ENCODE results near the gene SLC26A6. TPM values are rescaled to one million over a fixed set of nuclear protein-coding genes. Genes with fewer than 3 reads are reported as not detected.

SLC26A6 gene
- total and polyA plus RNA-seq, 8 donors: 14.0 to 34.9 (median 16.5) TPM

DNA sequence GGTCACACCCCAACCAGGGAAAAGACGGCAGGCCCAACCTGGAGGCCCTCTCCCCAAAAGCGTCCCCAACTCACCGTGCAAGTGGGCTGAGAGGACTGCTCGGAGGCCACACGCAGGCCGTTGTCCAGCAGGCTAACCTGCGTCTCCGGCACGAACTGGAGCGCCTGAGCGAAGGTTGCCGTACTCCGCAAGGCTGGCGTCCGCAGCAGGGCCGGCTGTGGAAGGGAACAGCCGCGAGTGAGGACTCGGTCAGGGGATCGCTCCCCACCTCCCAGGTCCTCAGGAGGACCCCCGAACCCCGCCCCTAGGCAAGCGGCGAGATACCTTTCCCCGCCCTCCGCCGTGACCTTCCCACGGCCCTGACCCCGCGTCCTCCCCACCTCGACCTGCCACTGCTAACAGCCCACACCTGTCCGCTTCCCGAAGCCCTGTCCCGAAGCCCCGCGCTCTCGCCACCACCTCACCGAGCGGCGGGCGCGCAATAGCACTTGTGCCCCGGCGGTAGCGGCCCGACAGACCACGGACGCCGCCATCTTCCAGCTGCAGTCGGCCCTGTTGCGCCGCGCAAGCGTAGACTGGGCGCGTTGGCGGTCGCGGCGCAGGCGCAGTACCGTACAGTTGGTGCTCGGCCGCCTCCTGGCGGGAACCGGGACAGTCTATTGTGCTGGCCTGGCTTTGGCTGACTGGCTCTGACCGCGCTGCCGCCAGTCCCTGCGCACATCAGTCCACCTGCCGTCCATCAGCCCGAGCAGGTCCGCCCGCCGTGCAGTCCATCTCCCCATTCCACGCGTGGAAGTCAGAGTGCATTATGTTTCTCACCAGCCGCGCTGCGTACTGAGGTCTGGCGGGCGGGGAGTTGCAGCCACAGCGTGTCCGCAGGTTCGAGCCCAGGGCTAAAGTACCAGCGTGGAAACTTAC lies 25.9 kb downstream of the SLC26A6 start, which contains the start of gene UQCRC1:
UQCRC1 (minus strand) TSS at position 559 of the 918 bp plus-strand sequence; CDS start at position 533, 26 bp downstream.
- H3K27me3 ChIP-seq: no peaks in the 10 kb centered on the region

DNA sequence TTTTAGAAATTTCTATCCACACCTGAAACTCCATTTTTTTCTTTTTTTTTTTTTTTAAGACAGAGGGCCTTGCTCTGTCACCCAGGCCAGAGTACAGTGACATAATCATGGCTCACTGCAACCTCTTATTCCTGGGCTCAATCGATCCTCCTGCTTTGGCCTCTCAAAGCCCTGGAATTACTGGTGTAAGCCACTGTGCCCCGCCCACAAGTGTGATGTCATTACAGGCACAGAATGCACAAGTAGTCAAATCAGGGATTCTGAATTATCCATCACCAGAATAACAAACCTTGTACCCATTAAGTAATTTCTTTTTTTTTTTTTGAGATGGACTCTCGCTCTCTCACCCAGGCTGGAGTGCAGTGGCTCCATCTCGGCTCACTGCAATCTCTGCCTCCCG lies 27.7 kb downstream of the SLC26A6 start:
- Histone ChIP-seq H3K36me3 (peaks cover 0 to 49% of the 10 kb centered on the region in 2 donors), H3K9me3 (no peaks in the 10 kb centered on the region), H3K27me3 (no peaks in the 10 kb centered on the region), H3K27ac (no peak overlapping the region), H3K4me1 (peaks cover 0 to 24% of the 10 kb centered on the region in 2 donors), H3K4me3 (peak overlapping the region in 1 of 2 donors; percentile 93)
- DNase-seq (peak in 1 of 4 donors; percentile 8), ATAC-seq (no peak)
- intact Hi-C loops (cut with DNase I): no loop called here
- TF ChIP-seq, protein P1, sequence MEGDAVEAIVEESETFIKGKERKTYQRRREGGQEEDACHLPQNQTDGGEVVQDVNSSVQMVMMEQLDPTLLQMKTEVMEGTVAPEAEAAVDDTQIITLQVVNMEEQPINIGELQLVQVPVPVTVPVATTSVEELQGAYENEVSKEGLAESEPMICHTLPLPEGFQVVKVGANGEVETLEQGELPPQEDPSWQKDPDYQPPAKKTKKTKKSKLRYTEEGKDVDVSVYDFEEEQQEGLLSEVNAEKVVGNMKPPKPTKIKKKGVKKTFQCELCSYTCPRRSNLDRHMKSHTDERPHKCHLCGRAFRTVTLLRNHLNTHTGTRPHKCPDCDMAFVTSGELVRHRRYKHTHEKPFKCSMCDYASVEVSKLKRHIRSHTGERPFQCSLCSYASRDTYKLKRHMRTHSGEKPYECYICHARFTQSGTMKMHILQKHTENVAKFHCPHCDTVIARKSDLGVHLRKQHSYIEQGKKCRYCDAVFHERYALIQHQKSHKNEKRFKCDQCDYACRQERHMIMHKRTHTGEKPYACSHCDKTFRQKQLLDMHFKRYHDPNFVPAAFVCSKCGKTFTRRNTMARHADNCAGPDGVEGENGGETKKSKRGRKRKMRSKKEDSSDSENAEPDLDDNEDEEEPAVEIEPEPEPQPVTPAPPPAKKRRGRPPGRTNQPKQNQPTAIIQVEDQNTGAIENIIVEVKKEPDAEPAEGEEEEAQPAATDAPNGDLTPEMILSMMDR (IDR thresholded peaks at IDR 0.05): no peak

More for the DNA sequence above, 25.9 kb downstream of the SLC26A6 start, which contains the start of gene UQCRC1:
- intact Hi-C loops (cut with DNase I): no loop called here
- Histone ChIP-seq H3K27ac (peak within 1 kb of the TSS; percentile 69 to 84), H3K36me3 (peaks cover 0 to 31% of the 10 kb centered on the region in 2 donors), H3K9me3 (no peaks in the 10 kb centered on the region), H3K4me3 (peak within 1 kb of the TSS; percentile 88 to 93), H3K4me1 (peaks cover 0 to 36% of the 10 kb centered on the region in 2 donors)
- DNase-seq (peak; percentile 90 to 99 (median 96)), ATAC-seq (peak; percentile 100)
- TF ChIP-seq, protein P1 (IDR thresholded peaks at IDR 0.05): peak; percentile 50 to 88

DNA sequence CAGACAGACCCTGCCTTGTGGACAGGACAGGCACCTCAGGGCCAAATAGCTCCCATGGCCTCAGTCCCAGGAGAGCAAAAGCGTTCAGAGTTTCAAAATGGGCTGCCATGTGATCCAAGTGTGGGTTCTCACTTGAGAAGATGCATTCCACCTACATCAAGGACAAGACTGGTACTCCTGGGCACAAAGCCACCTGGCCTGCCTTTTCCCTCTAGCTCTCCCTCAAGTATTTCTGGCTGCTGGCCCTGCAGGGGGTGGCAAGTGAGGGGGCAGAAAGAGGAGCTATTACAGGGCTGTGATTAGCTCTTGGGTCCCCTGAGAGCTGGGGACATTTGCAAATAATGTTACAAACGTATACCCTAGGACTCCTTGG lies 33.7 kb downstream of the SLC26A6 start:
- Histone ChIP-seq H3K27ac (no peak overlapping the region), H3K36me3 (peaks cover 0 to 99% of the 10 kb centered on the region in 2 donors)

DNA sequence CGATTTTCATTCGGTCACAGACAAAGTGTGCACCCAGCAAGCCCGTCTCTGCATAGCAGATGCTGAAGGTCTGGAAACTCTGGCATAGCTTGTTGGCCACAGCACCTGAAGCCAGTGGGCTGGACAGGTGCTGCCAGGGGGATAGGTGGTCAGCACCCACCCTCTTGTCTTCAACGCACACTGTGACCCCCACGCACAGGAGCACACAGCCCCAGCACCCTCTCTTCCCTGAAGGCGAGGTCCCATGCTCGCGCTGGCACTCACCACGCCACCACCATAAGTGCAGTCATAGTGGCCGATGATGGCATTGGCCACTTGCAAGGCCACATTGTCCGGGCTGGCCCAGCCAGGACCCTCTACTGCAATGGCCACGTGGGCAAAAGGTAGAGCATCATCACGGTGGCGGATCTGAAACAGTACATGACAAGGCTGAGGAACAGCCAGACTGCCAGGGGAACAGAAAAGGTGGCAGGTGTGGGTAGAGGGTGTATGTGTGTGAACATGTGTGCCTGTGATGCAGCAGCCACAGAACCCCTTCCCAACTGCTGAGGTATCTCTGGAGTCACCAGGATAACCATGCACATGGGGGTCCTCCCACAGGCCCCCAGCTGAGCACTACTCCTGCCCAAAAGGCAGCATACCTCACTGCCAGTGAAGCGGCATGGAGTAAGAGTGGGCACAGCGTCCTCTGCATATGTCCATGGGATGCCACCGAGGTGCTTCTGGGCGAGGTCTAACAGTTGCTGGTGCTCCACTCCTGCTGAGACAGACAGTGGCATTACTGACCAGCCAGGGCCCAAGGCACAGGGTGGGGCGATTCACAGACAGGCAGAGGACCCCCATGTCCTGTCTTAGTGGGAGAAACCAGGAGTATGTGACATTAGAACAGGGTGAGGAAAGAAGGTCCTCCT lies 34.3 kb downstream of the SLC26A6 start:
- no peak for ATAC-seq

More for the DNA sequence above, 33.7 kb downstream of the SLC26A6 start:
- intact Hi-C loops (cut with DNase I): no loop called here
- H3K27me3 ChIP-seq: no peaks in the 10 kb centered on the region
- H3K9me3 ChIP-seq: no peaks in the 10 kb centered on the region
- DNase-seq: no peak
- peaks cover 0 to 4% of the 10 kb centered on the region in 2 donors for H3K4me1 ChIP-seq
- no peak for ATAC-seq
- TF ChIP-seq, protein P1 (IDR thresholded peaks at IDR 0.05): no peak
- no peak overlapping the region for H3K4me3 ChIP-seq

More for the DNA sequence above, 34.3 kb downstream of the SLC26A6 start:
- intact Hi-C loops (cut with DNase I): no loop called here
- Histone ChIP-seq H3K4me3 (no peak overlapping the region), H3K9me3 (no peaks in the 10 kb centered on the region), H3K27ac (no peak overlapping the region), H3K27me3 (no peaks in the 10 kb centered on the region), H3K4me1 (peaks cover 0 to 4% of the 10 kb centered on the region in 2 donors), H3K36me3 (peaks cover 0 to 93% of the 10 kb centered on the region in 2 donors)
- TF ChIP-seq, protein P1 (IDR thresholded peaks at IDR 0.05): no peak
- DNase-seq: peak in 1 of 4 donors; percentile 34
